Body of pancreas (tissue), 4 donors: ENCODE measurements around the gene LPP. TPM values are rescaled to one million over a fixed set of nuclear protein-coding genes. Genes with fewer than 3 reads are reported as not detected.

Source experiments
- ATAC-seq: fragments of 150-250 bp; one replicate; pipeline ENCODE4 v1.9.1; 2016
- DNase-seq, 4 donors: peaks; one replicate each; pipeline ENCODE4 v3.0.0-alpha.2; 2019
- H3K27ac ChIP-seq, 4 donors: fragments of 200-600 bp; sonication (generic); 1 replicate in 3 of 4; 2 replicates in 1 of 4; pipeline versions ENCODE4 v1.5.1 to v1.6.1; 2016 to 2019; ENCODE audit warnings: mild to moderate bottlenecking in 1 of 4, mixed read lengths in 1 of 4, moderate library complexity in 1 of 4
- H3K27me3 ChIP-seq, 2 donors: fragments of 200-600 bp; sonication (generic); one replicate each; pipeline ENCODE4 v1.6.0; 2016; ENCODE audit warnings: mild to moderate bottlenecking in 1 of 2
- H3K36me3 ChIP-seq, 2 donors: fragments of 200-600 bp; sonication (generic); replicated peaks in 1 of 2; 2 replicates each; pipeline ENCODE4 v1.5.1; 2016; ENCODE audit warnings: low read depth in 2 of 2; ENCODE audit not compliant: insufficient read depth in 1 of 2
- H3K4me1 ChIP-seq: fragments of 200-600 bp; sonication (generic); one replicate; pipeline ENCODE4 v1.6.0; 2016
- H3K4me3 ChIP-seq, 2 donors: fragments of 200-600 bp; sonication (generic); 1 replicate in 1 of 2; 2 replicates in 1 of 2; pipeline ENCODE4 v1.5.1; 2016 to 2019
- H3K9me3 ChIP-seq, 3 donors: fragments of 200-600 bp; sonication (generic); 1 replicate in 2 of 3; 2 replicates in 1 of 3; pipeline ENCODE4 v1.5.1; 2016
- CTCF ChIP-seq, 7 experiments: fragments of 450-650 bp in 4 of 7; fragments of 200-600 bp in 3 of 7; sonication (generic) in 3 of 7; IDR thresholded peaks; one replicate each; pipeline ENCODE4 v1.5.1; 2016 to 2019; ENCODE audit warnings: antibody characterized with exemption in 7 of 7
- POLR2A ChIP-seq, 3 donors: fragments of 450-650 bp; IDR thresholded peaks; one replicate each; pipeline ENCODE4 v1.6.1; 2016; ENCODE audit warnings: antibody characterized with exemption in 3 of 3, mild to moderate bottlenecking in 2 of 3
- WGBS, 2 donors: methylation state at CpG; one replicate each; pipeline ENCODE4 v1.1.5; 2017; 5-methylcytosine and 5-hydroxymethylcytosine counted together
- intact Hi-C: fragments of 100-400 bp; cut with DNase I; formaldehyde crosslinking; loops from one replicate; pipeline ENCODE4 v1.15.1; 2023
- total RNA-seq, 2 donors: library from RNA; depleted of rRNA; stranded (reverse); fragments of >200 nt; gene quantifications; one replicate each; pipeline ENCODE4 v1.1.0, GENCODE V29; 2016

LPP gene
- total RNA-seq, 2 donors from 2014 or later = 60.6 to 65.1 TPM

DNA sequence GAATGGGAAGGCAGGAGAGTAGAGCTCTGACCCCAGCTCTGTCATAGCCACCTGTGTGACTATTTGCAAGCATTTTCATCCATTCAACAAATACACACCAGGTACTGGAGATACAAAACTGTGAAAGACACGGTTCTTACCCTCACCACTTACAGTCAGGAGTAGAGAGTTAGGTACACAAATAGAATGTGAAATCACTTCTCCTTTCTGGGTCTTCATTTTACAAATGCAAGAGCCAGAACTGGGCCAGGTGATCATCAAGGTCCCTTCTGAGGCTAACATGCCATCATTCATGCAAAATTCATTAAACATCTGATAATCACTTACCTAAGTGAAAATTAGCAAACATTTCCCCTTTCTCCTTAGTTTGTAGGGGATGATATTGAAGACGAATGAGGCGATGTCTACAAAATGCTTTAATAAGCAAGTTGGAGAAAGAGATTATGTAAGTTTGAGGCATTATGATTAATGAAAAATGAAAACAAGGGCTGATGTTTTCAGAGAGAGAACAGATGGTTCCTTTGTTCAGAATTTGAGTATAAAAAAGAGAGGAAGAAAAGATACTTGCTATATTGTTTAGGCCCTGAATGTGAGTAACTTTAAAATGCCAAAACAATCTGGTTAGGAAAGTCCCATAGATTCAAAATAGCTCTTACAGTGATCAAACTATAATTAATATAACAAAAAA is 88.6 kb downstream of the LPP start:
- WGBS, 2 donors = 72 to 77% methylated on average over 3 of the region's 3 CpGs
- no peak for TF ChIP-seq POLR2A (IDR thresholded peaks at IDR 0.05)
- TF ChIP-seq CTCF (IDR thresholded peaks at IDR 0.05) = no peak
- Histone ChIP-seq H3K36me3 (no peaks in the 10 kb centered on the region), H3K4me3 (no peak overlapping the region), H3K4me1 (peaks cover 12% of the 10 kb centered on the region), H3K9me3 (no peaks in the 10 kb centered on the region), H3K27me3 (no peaks in the 10 kb centered on the region), H3K27ac (peak overlapping the region in 1 of 4 donors; percentile 34)
- DNase-seq (no peak), ATAC-seq (no peak)
- intact Hi-C loops = no loop called here

DNA sequence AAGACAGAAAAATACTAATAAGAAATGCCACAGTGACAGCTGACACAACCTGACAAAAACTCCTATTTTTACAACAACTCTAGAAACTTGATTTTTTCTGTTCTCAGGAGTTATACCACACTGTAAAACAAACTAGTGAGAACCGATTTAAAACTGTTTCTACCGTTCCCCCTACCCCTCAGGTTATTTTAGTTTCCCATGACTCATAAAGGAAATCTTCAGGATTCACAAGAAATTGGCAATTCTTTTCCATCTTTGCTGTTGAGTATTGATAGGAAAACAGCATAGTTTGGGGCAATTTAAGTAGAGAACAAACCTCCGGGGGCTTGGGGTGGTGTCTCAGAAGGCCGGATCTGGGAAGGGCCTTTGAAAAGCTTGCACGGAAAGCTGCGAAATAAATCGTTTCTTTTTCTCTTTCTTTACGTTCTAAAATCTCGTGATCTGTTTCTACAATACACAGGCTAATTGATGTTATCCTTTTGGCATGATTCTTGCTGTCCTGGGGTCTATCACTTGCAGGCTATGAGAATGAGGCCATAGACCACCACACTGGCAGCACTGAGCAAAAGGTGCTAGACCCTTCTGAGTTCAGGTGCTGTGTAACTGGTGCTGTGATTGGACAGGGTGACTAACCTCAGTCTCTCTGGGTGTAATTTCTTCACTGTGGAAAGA is 89.3 kb downstream of the LPP start:
- 85 to 87% methylated on average over 9 of the region's 9 CpGs for WGBS, 2 donors
- Histone ChIP-seq H3K4me1 (peaks cover 12% of the 10 kb centered on the region), H3K4me3 (no peak overlapping the region), H3K27ac (no peak overlapping the region), H3K9me3 (no peaks in the 10 kb centered on the region), H3K36me3 (no peaks in the 10 kb centered on the region), H3K27me3 (no peaks in the 10 kb centered on the region)
- ATAC-seq (no peak), DNase-seq (no peak)
- TF ChIP-seq CTCF (IDR thresholded peaks at IDR 0.05) (no peak), POLR2A (IDR thresholded peaks at IDR 0.05) (no peak)
- intact Hi-C loops = no loop called here

- Histone ChIP-seq H3K27me3 (no peaks in the 10 kb centered on the region), H3K36me3 (no peaks in the 10 kb centered on the region), H3K27ac (no peak overlapping the region), H3K4me1 (peaks cover 7% of the 10 kb centered on the region), H3K4me3 (no peak overlapping the region), H3K9me3 (no peaks in the 10 kb centered on the region)
- ATAC-seq (no peak), DNase-seq (no peak)
- TF ChIP-seq CTCF (IDR thresholded peaks at IDR 0.05) = no peak
- no peak for TF ChIP-seq POLR2A (IDR thresholded peaks at IDR 0.05)
- WGBS, 2 donors = 85 to 97% methylated on average over 2 of the region's 2 CpGs
- intact Hi-C loops = no loop called here
Observed at GRCh38 chr3:188244395-188244861, 90.5 kb downstream of the LPP start.

DNA sequence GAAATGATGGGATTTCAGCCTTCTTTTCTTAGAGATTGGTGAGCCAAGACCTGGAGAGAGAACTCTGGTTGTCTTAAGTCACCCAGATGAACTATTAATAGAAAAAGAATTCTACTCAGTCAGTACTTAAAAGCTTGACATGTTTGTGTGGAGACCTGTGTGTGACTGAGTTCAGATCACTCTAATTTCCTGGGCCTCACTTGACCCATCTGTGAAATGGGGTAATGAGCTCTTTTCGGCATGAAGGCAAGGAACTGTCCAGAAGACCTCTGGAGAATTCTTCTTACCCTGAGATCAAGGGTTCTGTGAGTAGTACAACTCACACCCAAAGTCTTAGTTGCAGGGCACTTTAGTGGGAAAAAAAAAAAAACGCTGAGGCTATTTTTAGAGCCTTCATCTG is 92.9 kb downstream of the LPP start:
- TF ChIP-seq POLR2A (IDR thresholded peaks at IDR 0.05) = no peak
- no peak for TF ChIP-seq CTCF (IDR thresholded peaks at IDR 0.05)
- H3K4me3 ChIP-seq = no peak overlapping the region
- intact Hi-C loops = no loop called here
- no peaks in the 10 kb centered on the region for H3K4me1 ChIP-seq
- H3K9me3 ChIP-seq = no peaks in the 10 kb centered on the region
- ATAC-seq (no peak), DNase-seq (no peak)
- no peak overlapping the region for H3K27ac ChIP-seq
- no peaks in the 10 kb centered on the region for H3K27me3 ChIP-seq
- 93% methylated on average over 2 of the region's 2 CpGs for WGBS, 2 donors
- H3K36me3 ChIP-seq = no peaks in the 10 kb centered on the region
